Gastroesophageal sphincter (tissue), 4 donors: ENCODE data around the gene R3HDM2. TPM values are rescaled to one million over a fixed set of nuclear protein-coding genes. Genes with fewer than 3 reads are reported as not detected.

Source experiments
- ATAC-seq: fragments of 150-250 bp; one replicate; pipeline ENCODE4 v1.9.1; 2016; ENCODE audit warnings: mild to moderate bottlenecking, moderate library complexity
- H3K27ac ChIP-seq, 4 donors: fragments of 200-600 bp; sonication (generic) in 3 of 4; 1 replicate in 3 of 4; 2 replicates in 1 of 4; pipeline ENCODE4 v1.5.1; 2016 to 2019
- H3K27me3 ChIP-seq: fragments of 200-600 bp; sonication (generic); one replicate; pipeline ENCODE4 v1.5.1; 2019
- H3K36me3 ChIP-seq, 2 donors: fragments of 200-600 bp; sonication (generic); one replicate each; pipeline ENCODE4 v1.5.1; 2019; ENCODE audit warnings: control low read depth in 1 of 2
- H3K4me1 ChIP-seq, 3 donors: fragments of 200-600 bp; sonication (generic); 1 replicate in 2 of 3; 2 replicates in 1 of 3; pipeline ENCODE4 v1.5.1; 2016 to 2019; ENCODE audit warnings: control low read depth in 2 of 3
- H3K4me3 ChIP-seq, 2 donors: fragments of 200-600 bp; sonication (generic); one replicate each; pipeline ENCODE4 v1.5.1; 2019; ENCODE audit warnings: mild to moderate bottlenecking in 1 of 2, moderate library complexity in 1 of 2
- H3K9me3 ChIP-seq, 3 donors: fragments of 200-600 bp; sonication (generic); one replicate each; pipeline ENCODE4 v1.5.1; 2017 to 2019; ENCODE audit warnings: control low read depth in 2 of 3
- EP300 ChIP-seq: sonication (generic); formaldehyde crosslinking; IDR thresholded peaks from one replicate; pipeline ENCODE4 v1.6.1; 2017; ENCODE audit warnings: antibody characterized with exemption, mild to moderate bottlenecking
- POLR2A ChIP-seq, 2 donors: fragments of 450-650 bp; IDR thresholded peaks; one replicate each; pipeline ENCODE4 v1.6.1; 2017; ENCODE audit warnings: antibody characterized with exemption in 2 of 2, mild to moderate bottlenecking in 2 of 2, moderate library complexity in 1 of 2
- POLR2AphosphoS5 ChIP-seq: sonication (generic); formaldehyde crosslinking; IDR thresholded peaks from one replicate; pipeline ENCODE4 v1.6.1; 2017; ENCODE audit warnings: antibody characterized with exemption
- WGBS, 2 donors: methylation state at CpG; one replicate each; pipeline ENCODE4 v1.1.5; 2018; ENCODE audit warnings: low coverage in 1 of 2; 5-methylcytosine and 5-hydroxymethylcytosine counted together
- total RNA-seq, 4 donors: library from RNA; depleted of rRNA; stranded (reverse); fragments of >200 nt; gene quantifications; one replicate each; pipeline ENCODE4 v1.1.0, GENCODE V29; 2016
- TF ChIP-seq, protein P1 (sequence below), 4 experiments: fragments of 200-600 bp in 2 of 4; fragments of 450-650 bp in 2 of 4; sonication (generic) in 1 of 4; IDR thresholded peaks; one replicate each; pipeline ENCODE4 v1.5.1; 2017 to 2019; ENCODE audit warnings: antibody characterized with exemption in 4 of 4, mild to moderate bottlenecking in 2 of 4, moderate library complexity in 2 of 4

R3HDM2 gene
- total RNA-seq, 4 donors from 2014 or later: 38.0 to 60.1 (median 45.9) TPM

DNA sequence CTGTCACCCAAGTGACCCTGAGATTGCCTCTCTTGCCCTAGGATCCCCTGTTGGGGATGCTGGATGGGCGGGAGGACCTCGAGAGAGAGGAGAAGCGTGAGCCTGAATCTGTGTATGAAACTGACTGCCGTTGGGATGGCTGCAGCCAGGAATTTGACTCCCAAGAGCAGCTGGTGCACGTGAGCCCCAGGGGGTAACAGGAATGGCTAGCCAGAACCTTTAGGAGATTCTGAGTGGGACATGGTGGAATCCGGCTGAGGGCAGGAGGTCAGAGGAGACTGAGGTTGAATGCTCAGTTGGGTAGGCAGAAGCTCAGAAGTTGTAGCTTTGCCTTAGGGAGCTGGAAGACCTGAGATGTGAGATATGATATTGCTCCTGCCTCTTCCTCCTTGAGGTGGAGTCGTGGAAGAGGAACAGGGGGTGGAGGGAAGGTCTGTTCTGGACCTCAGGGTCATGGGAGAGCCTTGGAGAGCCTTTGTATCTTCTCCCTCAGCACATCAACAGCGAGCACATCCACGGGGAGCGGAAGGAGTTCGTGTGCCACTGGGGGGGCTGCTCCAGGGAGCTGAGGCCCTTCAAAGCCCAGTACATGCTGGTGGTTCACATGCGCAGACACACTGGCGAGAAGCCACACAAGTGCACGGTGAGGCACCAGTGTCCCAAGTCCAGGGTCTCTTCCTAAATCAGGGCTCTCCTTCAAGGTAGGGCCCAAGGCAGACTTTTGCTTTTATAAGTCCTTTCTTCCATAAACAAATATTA lies 35.1 kb upstream of the R3HDM2 start:
- no peak for TF ChIP-seq EP300
- TF ChIP-seq, protein P1, sequence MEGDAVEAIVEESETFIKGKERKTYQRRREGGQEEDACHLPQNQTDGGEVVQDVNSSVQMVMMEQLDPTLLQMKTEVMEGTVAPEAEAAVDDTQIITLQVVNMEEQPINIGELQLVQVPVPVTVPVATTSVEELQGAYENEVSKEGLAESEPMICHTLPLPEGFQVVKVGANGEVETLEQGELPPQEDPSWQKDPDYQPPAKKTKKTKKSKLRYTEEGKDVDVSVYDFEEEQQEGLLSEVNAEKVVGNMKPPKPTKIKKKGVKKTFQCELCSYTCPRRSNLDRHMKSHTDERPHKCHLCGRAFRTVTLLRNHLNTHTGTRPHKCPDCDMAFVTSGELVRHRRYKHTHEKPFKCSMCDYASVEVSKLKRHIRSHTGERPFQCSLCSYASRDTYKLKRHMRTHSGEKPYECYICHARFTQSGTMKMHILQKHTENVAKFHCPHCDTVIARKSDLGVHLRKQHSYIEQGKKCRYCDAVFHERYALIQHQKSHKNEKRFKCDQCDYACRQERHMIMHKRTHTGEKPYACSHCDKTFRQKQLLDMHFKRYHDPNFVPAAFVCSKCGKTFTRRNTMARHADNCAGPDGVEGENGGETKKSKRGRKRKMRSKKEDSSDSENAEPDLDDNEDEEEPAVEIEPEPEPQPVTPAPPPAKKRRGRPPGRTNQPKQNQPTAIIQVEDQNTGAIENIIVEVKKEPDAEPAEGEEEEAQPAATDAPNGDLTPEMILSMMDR (IDR thresholded peaks at IDR 0.05): no peak
- TF ChIP-seq POLR2A (IDR thresholded peaks at IDR 0.05): no peak
- no peak for TF ChIP-seq POLR2AphosphoS5
- H3K36me3 ChIP-seq: no peaks in the 10 kb centered on the region
- no peak overlapping the region for H3K27ac ChIP-seq
- peaks cover 0 to 23% (median 5%) of the 10 kb centered on the region in 3 donors for H3K4me1 ChIP-seq
- H3K27me3 ChIP-seq: peaks cover 52% of the 10 kb centered on the region
- no peak for ATAC-seq
- WGBS, 2 donors: 63 to 85% methylated on average over 5 to 8 of the region's 14 CpGs
- no peaks in the 10 kb centered on the region for H3K9me3 ChIP-seq
- H3K4me3 ChIP-seq: no peak overlapping the region

DNA sequence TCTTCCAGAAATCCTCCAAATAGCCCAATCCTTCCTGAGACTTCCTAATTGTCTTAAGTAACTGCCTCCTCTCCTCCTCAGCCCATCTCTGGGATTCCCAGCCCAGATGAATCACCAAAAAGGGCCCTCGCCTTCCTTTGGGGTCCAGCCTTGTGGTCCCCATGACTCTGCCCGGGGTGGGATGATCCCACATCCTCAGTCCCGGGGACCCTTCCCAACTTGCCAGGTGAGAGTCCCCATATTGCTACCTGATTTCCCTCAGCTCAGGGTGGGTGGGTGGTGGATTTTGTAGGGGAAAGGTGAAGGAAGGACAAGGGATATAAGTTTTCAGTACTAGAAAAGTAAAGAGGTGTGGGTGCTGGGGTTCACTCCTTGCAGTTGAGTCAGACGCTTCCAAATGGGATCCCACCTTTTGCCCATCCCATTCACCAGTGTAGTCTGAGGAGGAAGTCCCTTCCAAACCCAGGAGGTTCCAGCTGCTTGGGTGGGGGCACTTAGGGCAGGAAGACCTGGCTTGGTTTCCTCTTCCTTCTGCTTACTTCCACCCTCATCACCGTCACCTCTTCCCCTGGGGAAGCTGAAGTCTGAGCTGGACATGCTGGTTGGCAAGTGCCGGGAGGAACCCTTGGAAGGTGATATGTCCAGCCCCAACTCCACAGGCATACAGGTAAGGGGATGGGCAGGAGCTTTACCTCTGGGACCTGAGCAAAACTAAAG lies 34.3 kb upstream of the R3HDM2 start:
- Histone ChIP-seq H3K4me1 (peaks cover 0 to 30% (median 12%) of the 10 kb centered on the region in 3 donors), H3K27me3 (peaks cover 50% of the 10 kb centered on the region), H3K4me3 (no peak overlapping the region), H3K27ac (no peak overlapping the region), H3K36me3 (no peaks in the 10 kb centered on the region), H3K9me3 (no peaks in the 10 kb centered on the region)
- no peak for ATAC-seq
- no peak for TF ChIP-seq POLR2AphosphoS5
- TF ChIP-seq, protein P1 (IDR thresholded peaks at IDR 0.05): no peak
- TF ChIP-seq POLR2A (IDR thresholded peaks at IDR 0.05): no peak
- no peak for TF ChIP-seq EP300
- WGBS, 2 donors: 71% methylated on average over 2 of the region's 6 CpGs; no CpG with 5 or more reads in 1 of the 2 donors

DNA sequence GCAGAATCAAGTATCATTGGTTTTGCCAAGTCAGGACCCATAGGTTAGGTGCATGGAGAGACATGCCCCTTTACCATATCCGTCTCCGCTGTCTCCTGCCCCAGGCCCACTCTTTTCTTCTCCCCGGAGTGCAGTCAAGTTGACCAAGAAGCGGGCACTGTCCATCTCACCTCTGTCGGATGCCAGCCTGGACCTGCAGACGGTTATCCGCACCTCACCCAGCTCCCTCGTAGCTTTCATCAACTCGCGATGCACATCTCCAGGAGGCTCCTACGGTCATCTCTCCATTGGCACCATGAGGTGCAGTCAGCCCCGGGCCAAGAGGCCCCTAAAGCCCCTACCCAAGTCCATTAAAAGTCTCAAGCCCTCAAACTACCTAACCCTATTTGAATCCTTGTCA lies 33.7 kb upstream of the R3HDM2 start:
- H3K9me3 ChIP-seq: no peaks in the 10 kb centered on the region
- H3K27me3 ChIP-seq: peaks cover 44% of the 10 kb centered on the region
- no peak for ATAC-seq
- H3K36me3 ChIP-seq: no peaks in the 10 kb centered on the region
- no peak for TF ChIP-seq POLR2A (IDR thresholded peaks at IDR 0.05)
- TF ChIP-seq, protein P1 (IDR thresholded peaks at IDR 0.05): no peak
- no peak for TF ChIP-seq POLR2AphosphoS5
- no peak for TF ChIP-seq EP300
- peaks cover 0 to 34% (median 15%) of the 10 kb centered on the region in 3 donors for H3K4me1 ChIP-seq
- WGBS, 2 donors: 91 to 93% methylated on average over 9 to 12 of the region's 12 CpGs
- H3K27ac ChIP-seq: no peak overlapping the region
- H3K4me3 ChIP-seq: no peak overlapping the region

DNA sequence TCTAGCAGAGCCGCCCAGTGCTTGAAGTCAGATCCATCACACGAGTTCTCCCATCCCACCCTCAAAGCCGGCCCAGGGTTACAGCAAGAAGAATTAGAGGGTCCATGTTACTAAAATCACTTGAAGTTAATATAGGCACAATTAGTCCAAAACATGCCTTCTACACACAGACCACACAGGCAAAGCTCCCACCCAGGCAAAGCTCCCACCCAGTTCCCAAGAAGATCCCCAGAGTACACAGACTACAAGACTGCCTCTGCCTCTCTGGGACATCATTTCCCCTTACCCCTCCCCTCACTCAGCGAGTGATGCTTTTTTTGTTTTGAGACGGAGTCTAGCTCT lies 32.0 kb upstream of the R3HDM2 start:
- no peaks in the 10 kb centered on the region for H3K36me3 ChIP-seq
- WGBS, 2 donors: 0% methylated on average over 2 of the region's 5 CpGs; no CpG with 5 or more reads in 1 of the 2 donors
- peaks cover 0 to 44% (median 15%) of the 10 kb centered on the region in 3 donors for H3K4me1 ChIP-seq
- H3K4me3 ChIP-seq: peak overlapping the region in 1 of 2 donors; percentile 71
- no peaks in the 10 kb centered on the region for H3K9me3 ChIP-seq
- ATAC-seq: no peak
- H3K27me3 ChIP-seq: peaks cover 27% of the 10 kb centered on the region
- H3K27ac ChIP-seq: peak overlapping the region in 3 of 4 donors; percentile 84 to 85 (median 84)
- no peak for TF ChIP-seq EP300
- TF ChIP-seq POLR2AphosphoS5: no peak
- TF ChIP-seq, protein P1 (IDR thresholded peaks at IDR 0.05): no peak
